CD14-positive monocyte (primary cell): ENCODE results near the gene SSB. TPM values are rescaled to one million over a fixed set of nuclear protein-coding genes. Genes with fewer than 3 reads are reported as not detected.

Source experiments
- DNase-seq, 3 donors: peaks; one replicate each; pipeline ENCODE4 v3.0.0-alpha.2; 2011 to 2022
- H2AFZ ChIP-seq: 2 replicates; pipeline ENCODE4 v1.6.0; 2012; ENCODE audit warnings: mild to moderate bottlenecking, low read depth, low read length, inconsistent platforms; ENCODE audit not compliant: insufficient read depth, poor library complexity, severe bottlenecking
- H3K27ac ChIP-seq, 2 donors: 1 replicate in 1 of 2; 2 replicates in 1 of 2; pipeline ENCODE4 v1.5.1; 2012 to 2013; ENCODE audit warnings: low read length in 2 of 2, control low read depth in 1 of 2, inconsistent platforms in 1 of 2, low read depth in 1 of 2, mild to moderate bottlenecking in 1 of 2
- H3K27me3 ChIP-seq, 2 donors: one replicate each; pipeline versions ENCODE4 v1.6.0 to v1.6.1; 2011 to 2013; ENCODE audit warnings: low read length in 2 of 2; ENCODE audit not compliant: control insufficient read depth in 2 of 2, insufficient read depth in 2 of 2
- H3K36me3 ChIP-seq, 2 donors: replicated peaks in 1 of 2; 1 replicate in 1 of 2; 2 replicates in 1 of 2; pipeline versions ENCODE4 v1.5.1 to v1.6.1; 2012 to 2013; ENCODE audit warnings: low read length in 2 of 2, control low read depth in 1 of 2, inconsistent platforms in 1 of 2, mild to moderate bottlenecking in 1 of 2; ENCODE audit not compliant: insufficient read depth in 2 of 2, control insufficient read depth in 1 of 2
- H3K4me1 ChIP-seq, 2 donors: 1 replicate in 1 of 2; 2 replicates in 1 of 2; pipeline versions ENCODE4 v1.5.1 to v1.6.1; 2012 to 2013; ENCODE audit warnings: low read length in 2 of 2, control low read depth in 1 of 2, inconsistent platforms in 1 of 2, mild to moderate bottlenecking in 1 of 2, moderate library complexity in 1 of 2; ENCODE audit not compliant: insufficient read depth in 2 of 2, control insufficient read depth in 1 of 2
- H3K4me2 ChIP-seq: replicated peaks from 2 replicates; pipeline ENCODE3; 2012; ENCODE audit warnings: low read length, moderate library complexity, mild to moderate bottlenecking; ENCODE audit not compliant: poor library complexity, severe bottlenecking; ENCODE audit errors: extremely low read depth
- H3K4me3 ChIP-seq, 3 experiments: fragments of 200-600 bp in 1 of 3; sonication (generic) in 1 of 3; replicated peaks in 1 of 3; 1 replicate in 2 of 3; 2 replicates in 1 of 3; pipeline ENCODE4 v1.5.1; 2011 to 2013; ENCODE audit warnings: low read length in 3 of 3, mild to moderate bottlenecking in 3 of 3, control low read depth in 2 of 3, low read depth in 2 of 3, inconsistent platforms in 1 of 3, moderate library complexity in 1 of 3
- H3K79me2 ChIP-seq: 2 replicates; pipeline ENCODE4 v1.6.0; 2012; ENCODE audit warnings: mild to moderate bottlenecking, control low read depth, inconsistent platforms, low read length, moderate library complexity; ENCODE audit not compliant: insufficient read depth
- H3K9ac ChIP-seq: 2 replicates; pipeline ENCODE4 v1.6.0; 2017; ENCODE audit warnings: low read length, mild to moderate bottlenecking; ENCODE audit not compliant: insufficient read depth, poor library complexity, severe bottlenecking
- H3K9me3 ChIP-seq, 2 donors: replicated peaks in 1 of 2; 1 replicate in 1 of 2; 2 replicates in 1 of 2; pipeline versions ENCODE4 v1.5.1 to v1.6.1; 2012 to 2013; ENCODE audit warnings: low read length in 2 of 2, control low read depth in 1 of 2; ENCODE audit not compliant: control insufficient read depth in 1 of 2, insufficient read depth in 1 of 2
- H4K20me1 ChIP-seq: 2 replicates; pipeline ENCODE4 v1.6.0; 2012; ENCODE audit warnings: mild to moderate bottlenecking, low read length, control low read depth, moderate library complexity; ENCODE audit not compliant: insufficient read depth
- H3K27ac Mint-ChIP-seq, 7 donors: one replicate each; pipeline ENCODE4 v1.8.0; 2020; ENCODE audit warnings: mild to moderate bottlenecking in 7 of 7, mixed read lengths in 7 of 7, moderate library complexity in 6 of 7, inconsistent platforms in 2 of 7
- H3K27me3 Mint-ChIP-seq, 3 donors: one replicate each; pipeline ENCODE4 v1.8.0; 2021 to 2022; ENCODE audit warnings: low read depth in 3 of 3, mild to moderate bottlenecking in 3 of 3, mixed read lengths in 3 of 3, moderate library complexity in 3 of 3, inconsistent platforms in 1 of 3
- H3K36me3 Mint-ChIP-seq, 2 donors: one replicate each; pipeline ENCODE4 v1.8.0; 2020; ENCODE audit warnings: mixed read lengths in 2 of 2, inconsistent platforms in 1 of 2, mild to moderate bottlenecking in 1 of 2
- H3K4me1 Mint-ChIP-seq: one replicate; pipeline ENCODE4 v1.8.0; 2020; ENCODE audit warnings: mild to moderate bottlenecking, mixed read lengths
- H3K4me3 Mint-ChIP-seq, 2 donors: one replicate each; pipeline ENCODE4 v1.8.0; 2020; ENCODE audit warnings: mild to moderate bottlenecking in 2 of 2, mixed read lengths in 2 of 2, moderate library complexity in 1 of 2
- H3K9me3 Mint-ChIP-seq, 7 donors: one replicate each; pipeline ENCODE4 v1.8.0; 2020 to 2022; ENCODE audit warnings: mixed read lengths in 7 of 7, mild to moderate bottlenecking in 6 of 7, moderate library complexity in 6 of 7, inconsistent platforms in 2 of 7
- CTCF ChIP-seq: fragments of 200-600 bp; IDR thresholded peaks from one replicate; pipeline ENCODE4 v1.8.0; 2022; ENCODE audit warnings: antibody characterized with exemption, mild to moderate bottlenecking
- WGBS: methylation state at CpG from one replicate; pipeline ENCODE4 v1.1.5; 2013; ENCODE audit warnings: missing lambda C conversion rate; ENCODE audit not compliant: insufficient coverage; 5-methylcytosine and 5-hydroxymethylcytosine counted together
- intact Hi-C, 2 donors: fragments of 100-400 bp; cut with micrococcal nuclease; formaldehyde crosslinking; loops; one replicate each; pipeline versions ENCODE4 v1.15.0 to v1.15.1; 2023
- polyA plus RNA-seq, 3 donors: library from polyadenylated mRNA; depleted of rRNA in 1 of 3; unstranded in 2 of 3; stranded (reverse) in 1 of 3; fragments of 300-500 nt in 2 of 3; fragments of >200 nt in 1 of 3; fragmentation: Illumina TruSeq in 2 of 3; gene quantifications; 1 replicate in 2 of 3; 2 replicates in 1 of 3; pipeline ENCODE4 v1.2.3, GENCODE V29; 2012 to 2021

Gene SSB
- polyA plus RNA-seq, 3 donors = 32.6 to 88.7 (median 60.2) TPM

GRCh38 chr2:169775354-169775753 lies 23.3 kb upstream of the SSB start:
- no peak for TF ChIP-seq CTCF
- Mint-ChIP-seq H3K27me3 (peaks cover 0 to 1% (median 0%) of the 10 kb centered on the region in 3 donors), H3K27ac (no peak overlapping the region), H3K9me3 (peaks cover 0 to 6% (median 0%) of the 10 kb centered on the region in 7 donors), H3K4me3 (no peak overlapping the region), H3K36me3 (no peaks in the 10 kb centered on the region), H3K4me1 (peaks cover 17% of the 10 kb centered on the region)
- intact Hi-C loops = no loop called here
- Histone ChIP-seq H3K36me3 (no peaks in the 10 kb centered on the region), H3K4me1 (peaks cover 9 to 17% of the 10 kb centered on the region in 2 donors), H3K4me3 (no peak overlapping the region), H3K4me2 (no peak overlapping the region), H4K20me1 (no peaks in the 10 kb centered on the region), H3K27me3 (no peaks in the 10 kb centered on the region), H3K27ac (no peak overlapping the region), H3K9ac (no peak overlapping the region), H2AFZ (no peak overlapping the region), H3K9me3 (no peaks in the 10 kb centered on the region), H3K79me2 (no peaks in the 10 kb centered on the region)
- no peak for DNase-seq
- 92% methylated on average over 2 of the region's 3 CpGs for WGBS

GRCh38 chr2:169775765-169776164 lies 22.9 kb upstream of the SSB start:
- no peaks in the 10 kb centered on the region for H3K36me3 Mint-ChIP-seq
- no peaks in the 10 kb centered on the region for H4K20me1 ChIP-seq
- WGBS = no CpG with 5 or more reads among the region's 2 CpGs
- H3K79me2 ChIP-seq = no peaks in the 10 kb centered on the region
- H3K4me1 Mint-ChIP-seq = peaks cover 13% of the 10 kb centered on the region
- DNase-seq = no peak
- H3K9me3 ChIP-seq = no peaks in the 10 kb centered on the region
- H3K9me3 Mint-ChIP-seq = peaks cover 0 to 6% (median 0%) of the 10 kb centered on the region in 7 donors
- H3K27me3 ChIP-seq = no peaks in the 10 kb centered on the region
- no peak overlapping the region for H3K27ac Mint-ChIP-seq
- no peak overlapping the region for H3K27ac ChIP-seq
- peaks cover 5 to 14% of the 10 kb centered on the region in 2 donors for H3K4me1 ChIP-seq
- no peak overlapping the region for H3K4me3 Mint-ChIP-seq
- H3K27me3 Mint-ChIP-seq = peaks cover 0 to 1% (median 0%) of the 10 kb centered on the region in 3 donors
- no peaks in the 10 kb centered on the region for H3K36me3 ChIP-seq
- no peak overlapping the region for H3K4me2 ChIP-seq
- no peak overlapping the region for H3K4me3 ChIP-seq
- intact Hi-C loops = no loop called here
- TF ChIP-seq CTCF = no peak
- peak overlapping the region; percentile 37 for H2AFZ ChIP-seq
- H3K9ac ChIP-seq = no peak overlapping the region
